Measurements from ENCODE around the gene WEE2. TPM values are rescaled to one million over a fixed set of nuclear protein-coding genes. Genes with fewer than 3 reads are reported as not detected.

Gene WEE2
- total RNA-seq, 1 experiment from 2014 or later = 0.76 TPM

- no peak overlapping the region for H3K4me3 ChIP-seq (ENCODE audit: insufficient read depth, low read depth, low read length)
- DNase-seq = no peak
- H3K27me3 ChIP-seq (ENCODE audit: control insufficient read depth, insufficient read depth, low read length) = peaks cover 5% of the 10 kb centered on the region
- no peaks in the 10 kb centered on the region for H3K36me3 ChIP-seq (replicated peaks; ENCODE audit: control insufficient read depth, insufficient read depth, low read length)
Measured at GRCh38 chr7:141699860-141700259, 8.3 kb upstream of the WEE2 start.

GRCh38 chr7:141700296-141700847 lies 7.8 kb upstream of the WEE2 start:
- DNase-seq = no peak
- H3K4me3 ChIP-seq (ENCODE audit: insufficient read depth, low read depth, low read length) = no peak overlapping the region
- H3K27me3 ChIP-seq (ENCODE audit: control insufficient read depth, insufficient read depth, low read length) = peaks cover 5% of the 10 kb centered on the region
- H3K36me3 ChIP-seq (replicated peaks; ENCODE audit: control insufficient read depth, insufficient read depth, low read length) = no peaks in the 10 kb centered on the region

- H3K27me3 ChIP-seq (ENCODE audit: control insufficient read depth, insufficient read depth, low read length) = peaks cover 5% of the 10 kb centered on the region
- H3K36me3 ChIP-seq (replicated peaks; ENCODE audit: control insufficient read depth, insufficient read depth, low read length) = no peaks in the 10 kb centered on the region
- H3K4me3 ChIP-seq (ENCODE audit: insufficient read depth, low read depth, low read length) = peak overlapping the region; percentile 63
- DNase-seq = peak; percentile 39
Measured at GRCh38 chr7:141700848-141701371, 7.2 kb upstream of the WEE2 start.

GRCh38 chr7:141701489-141702046 lies 6.6 kb upstream of the WEE2 start:
- H3K27me3 ChIP-seq (ENCODE audit: control insufficient read depth, insufficient read depth, low read length) = peaks cover 5% of the 10 kb centered on the region
- H3K4me3 ChIP-seq (ENCODE audit: insufficient read depth, low read depth, low read length) = peak overlapping the region; percentile 63
- peak; percentile 91 for DNase-seq
- no peaks in the 10 kb centered on the region for H3K36me3 ChIP-seq (replicated peaks; ENCODE audit: control insufficient read depth, insufficient read depth, low read length)

- Histone ChIP-seq H3K36me3 (replicated peaks; ENCODE audit: control insufficient read depth, insufficient read depth, low read length) (no peaks in the 10 kb centered on the region), H3K4me3 (ENCODE audit: insufficient read depth, low read depth, low read length) (peak within 1 kb of the TSS; percentile 63), H3K27me3 (ENCODE audit: control insufficient read depth, insufficient read depth, low read length) (peaks cover 5% of the 10 kb centered on the region)
- DNase-seq = peak; percentile 91
Measured at GRCh38 chr7:141702047-141702567, 6.0 kb upstream of the WEE2 start, which contains the start of gene DENND11. Gene DENND11 (minus strand): TSS chr7:141702166. CDS start chr7:141702153, 13 bp downstream.

DNA sequence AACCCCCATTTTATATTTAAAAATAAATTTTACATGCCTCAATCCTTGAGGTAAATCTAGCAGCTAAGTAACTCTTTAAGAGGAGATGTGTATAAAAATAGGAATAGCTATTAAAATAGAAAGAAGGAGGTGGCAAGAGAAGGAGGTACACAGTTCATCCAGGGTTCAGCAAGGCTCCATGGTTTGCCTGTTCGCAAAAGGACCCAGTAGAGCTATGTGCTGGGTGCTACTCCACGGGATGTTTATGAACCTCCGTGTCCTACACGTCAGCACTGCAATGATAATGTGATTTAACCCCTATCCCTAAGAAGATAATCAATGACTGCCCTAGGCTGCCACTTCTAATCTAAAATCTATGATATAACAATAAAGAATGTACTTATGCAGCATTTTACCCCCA lies 5.3 kb upstream of the WEE2 start:
- Histone ChIP-seq H3K36me3 (replicated peaks; ENCODE audit: control insufficient read depth, insufficient read depth, low read length) (no peaks in the 10 kb centered on the region), H3K27me3 (ENCODE audit: control insufficient read depth, insufficient read depth, low read length) (peaks cover 5% of the 10 kb centered on the region), H3K4me3 (ENCODE audit: insufficient read depth, low read depth, low read length) (no peak overlapping the region)
- DNase-seq = no peak

DNA sequence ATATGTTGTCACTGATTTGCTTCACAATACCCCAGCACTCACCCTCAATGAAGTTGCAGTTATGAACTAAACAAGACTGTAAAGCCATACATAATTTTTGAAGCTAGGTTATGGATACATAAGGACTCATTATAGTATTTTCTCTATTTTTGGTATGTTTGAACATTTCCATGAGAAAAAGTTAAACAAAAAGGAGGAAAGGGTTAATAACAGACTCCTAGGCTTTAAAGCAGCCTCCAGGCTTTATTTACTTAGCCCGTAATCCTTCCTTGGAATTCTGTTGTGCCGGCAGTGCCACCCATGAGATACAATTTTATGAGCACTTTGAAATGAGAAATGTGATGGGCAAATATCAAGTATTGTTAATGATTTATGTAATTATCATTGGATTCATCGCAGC lies 4.0 kb upstream of the WEE2 start:
- peaks cover 5% of the 10 kb centered on the region for H3K27me3 ChIP-seq (ENCODE audit: control insufficient read depth, insufficient read depth, low read length)
- no peak for DNase-seq
- no peaks in the 10 kb centered on the region for H3K36me3 ChIP-seq (replicated peaks; ENCODE audit: control insufficient read depth, insufficient read depth, low read length)
- no peak overlapping the region for H3K4me3 ChIP-seq (ENCODE audit: insufficient read depth, low read depth, low read length)

- no peaks in the 10 kb centered on the region for H3K36me3 ChIP-seq (replicated peaks; ENCODE audit: control insufficient read depth, insufficient read depth, low read length)
- DNase-seq = no peak
- H3K27me3 ChIP-seq (ENCODE audit: control insufficient read depth, insufficient read depth, low read length) = peaks cover 5% of the 10 kb centered on the region
- H3K4me3 ChIP-seq (ENCODE audit: insufficient read depth, low read depth, low read length) = no peak overlapping the region
Measured at GRCh38 chr7:141704741-141705140, 3.4 kb upstream of the WEE2 start.

DNA sequence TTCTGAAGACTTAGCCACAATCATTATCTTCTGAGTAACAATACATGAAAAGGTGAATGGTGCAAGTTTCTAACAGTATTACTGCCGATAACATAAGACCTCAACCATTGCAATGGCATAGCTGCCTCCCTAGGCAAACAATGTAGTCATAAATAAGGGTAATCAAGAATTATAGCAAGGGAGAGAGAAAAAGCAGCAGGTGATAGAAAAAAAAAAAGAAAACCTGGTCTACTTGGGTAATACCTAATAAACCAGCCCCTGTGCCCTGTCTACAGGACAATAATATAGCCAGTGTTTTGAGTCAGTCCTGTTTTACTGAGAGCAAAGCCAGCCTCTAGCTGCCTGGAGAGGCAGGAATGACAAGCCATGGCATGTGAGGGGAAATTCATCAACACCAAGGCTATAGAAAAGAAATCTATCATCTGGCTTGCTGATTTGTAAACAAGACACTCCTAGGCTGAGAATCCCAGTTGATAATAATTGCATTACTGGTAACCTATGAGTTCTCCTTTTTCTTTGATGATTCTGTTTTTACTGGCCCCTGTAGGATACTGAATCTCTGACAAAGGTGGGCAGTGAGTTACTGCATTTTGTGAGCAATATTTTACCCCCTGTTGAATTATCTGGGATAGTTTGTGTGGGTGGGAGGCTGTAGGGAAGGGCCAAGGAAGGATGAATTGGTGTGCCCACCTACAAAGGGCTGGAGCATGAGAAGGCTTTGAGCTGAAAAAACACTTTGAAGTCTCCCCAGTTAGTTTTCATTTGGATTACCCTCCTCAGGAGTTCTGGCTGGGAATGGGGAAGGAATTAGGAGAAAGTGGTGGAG lies 1.7 kb upstream of the WEE2 start:
- Histone ChIP-seq H3K4me3 (ENCODE audit: insufficient read depth, low read depth, low read length) (no peak overlapping the region), H3K27me3 (ENCODE audit: control insufficient read depth, insufficient read depth, low read length) (peaks cover 5% of the 10 kb centered on the region), H3K36me3 (replicated peaks; ENCODE audit: control insufficient read depth, insufficient read depth, low read length) (no peaks in the 10 kb centered on the region)
- no peak for DNase-seq

DNA sequence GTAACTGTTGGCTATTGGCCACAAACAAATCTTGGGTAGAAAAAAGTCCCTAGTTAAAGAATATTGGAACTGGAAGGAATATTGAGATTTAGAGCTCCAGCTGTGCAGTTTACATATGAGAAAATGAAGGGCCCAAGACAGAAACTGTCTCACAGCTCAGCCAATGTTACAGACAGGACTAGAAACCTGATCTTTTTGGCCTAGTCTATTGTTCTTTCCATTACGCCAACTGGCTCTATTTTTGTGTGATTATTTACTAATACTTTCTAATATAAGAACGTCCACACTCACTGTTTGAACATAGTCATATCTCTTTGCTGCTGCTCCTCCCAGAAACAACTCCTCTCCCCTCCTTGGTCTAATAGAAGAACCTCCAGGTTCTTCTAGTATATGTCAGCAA lies 1.2 kb downstream of the WEE2 start:
- H3K4me3 ChIP-seq (ENCODE audit: insufficient read depth, low read depth, low read length) = no peak overlapping the region
- H3K27me3 ChIP-seq (ENCODE audit: control insufficient read depth, insufficient read depth, low read length) = no peaks in the 10 kb centered on the region
- H3K36me3 ChIP-seq (replicated peaks; ENCODE audit: control insufficient read depth, insufficient read depth, low read length) = no peaks in the 10 kb centered on the region
- no peak for DNase-seq

DNA sequence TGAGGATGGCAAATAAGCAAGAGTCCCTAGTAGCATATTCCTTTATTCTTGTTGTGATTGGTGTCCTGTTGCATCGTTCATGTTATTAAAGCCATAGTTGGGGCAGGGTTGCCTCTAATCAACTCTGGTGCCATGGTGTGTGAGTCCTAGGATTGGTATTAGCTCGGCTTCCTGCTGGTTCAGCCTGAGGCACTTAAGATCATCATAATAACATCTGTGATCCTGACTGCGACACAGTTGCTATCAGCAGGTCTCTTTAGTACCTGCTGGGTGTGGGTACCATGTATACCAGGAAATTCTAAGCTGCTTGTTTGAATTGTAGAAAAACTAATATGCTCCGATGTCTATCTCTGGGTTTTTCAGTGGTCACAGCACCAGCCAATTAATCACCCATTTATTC lies 1.6 kb downstream of the WEE2 start:
- H3K27me3 ChIP-seq (ENCODE audit: control insufficient read depth, insufficient read depth, low read length) = no peaks in the 10 kb centered on the region
- DNase-seq = no peak
- H3K4me3 ChIP-seq (ENCODE audit: insufficient read depth, low read depth, low read length) = no peak overlapping the region
- H3K36me3 ChIP-seq (replicated peaks; ENCODE audit: control insufficient read depth, insufficient read depth, low read length) = no peaks in the 10 kb centered on the region

- H3K36me3 ChIP-seq (replicated peaks; ENCODE audit: control insufficient read depth, insufficient read depth, low read length) = no peaks in the 10 kb centered on the region
- no peak for DNase-seq
Measured at GRCh38 chr7:141710301-141710700, 2.1 kb downstream of the WEE2 start.

GRCh38 chr7:141712603-141713255 lies 4.6 kb downstream of the WEE2 start:
- Histone ChIP-seq H3K36me3 (replicated peaks; ENCODE audit: control insufficient read depth, insufficient read depth, low read length) (no peaks in the 10 kb centered on the region), H3K27me3 (ENCODE audit: control insufficient read depth, insufficient read depth, low read length) (no peaks in the 10 kb centered on the region), H3K4me3 (ENCODE audit: insufficient read depth, low read depth, low read length) (no peak overlapping the region)
- no peak for DNase-seq

More at GRCh38 chr7:141710301-141710700, 2.1 kb downstream of the WEE2 start:
- no peak overlapping the region for H3K4me3 ChIP-seq (ENCODE audit: insufficient read depth, low read depth, low read length)
- H3K27me3 ChIP-seq (ENCODE audit: control insufficient read depth, insufficient read depth, low read length) = no peaks in the 10 kb centered on the region

GRCh38 chr7:141713890-141714289 lies 5.7 kb downstream of the WEE2 start:
- Histone ChIP-seq H3K36me3 (replicated peaks; ENCODE audit: control insufficient read depth, insufficient read depth, low read length) (no peaks in the 10 kb centered on the region), H3K4me3 (ENCODE audit: insufficient read depth, low read depth, low read length) (no peak overlapping the region), H3K27me3 (ENCODE audit: control insufficient read depth, insufficient read depth, low read length) (no peaks in the 10 kb centered on the region)
- DNase-seq = no peak
